DND-41 (cell line): Measurements from ENCODE around the gene MGAT5B.

Source experiments
- CTCF ChIP-seq: IDR thresholded peaks from 2 replicates; pipeline ENCODE4 v1.5.1; 2012; ENCODE audit warnings: borderline replicate concordance, low read length, moderate library complexity, mild to moderate bottlenecking; ENCODE audit not compliant: poor library complexity, severe bottlenecking; ENCODE audit errors: extremely low read depth
- EZH2 ChIP-seq: IDR thresholded peaks from 3 replicates; pipeline ENCODE4 v1.6.1; 2012; ENCODE audit warnings: borderline replicate concordance, low read depth, mild to moderate bottlenecking, moderate library complexity, low read length, inconsistent platforms; ENCODE audit not compliant: severe bottlenecking

- TF ChIP-seq EZH2, result no peak
- no peak for TF ChIP-seq CTCF
Observed at GRCh38 chr17:76937238-76937637, 69.0 kb downstream of the MGAT5B start.
